ENCODE results near the gene C11orf54.
"Not testable (repeated sequence)": the region's sequence is repeated elsewhere in the genome, so short reads cannot be mapped to it uniquely, and the experiment has no call there.

Gene C11orf54

DNA sequence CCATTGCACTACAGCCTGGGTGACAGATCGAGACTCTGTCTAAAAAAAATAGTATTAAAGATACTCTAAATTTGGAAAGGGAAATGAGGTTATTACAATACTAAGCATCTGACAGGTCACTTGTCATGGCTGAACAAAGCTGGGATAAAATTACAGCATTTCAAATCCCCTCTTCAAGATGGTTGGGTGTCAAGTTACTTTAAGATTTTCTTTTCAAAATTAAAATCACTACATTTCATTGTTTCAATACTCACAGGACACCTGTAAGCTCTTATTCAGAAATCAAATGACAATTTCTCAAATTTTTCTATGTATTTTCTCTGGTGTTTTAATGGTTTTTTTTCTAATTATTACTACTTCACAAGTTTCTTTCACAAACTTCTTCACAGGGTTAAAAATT is 5.8 kb upstream of the C11orf54 start:
- no peak for DNase-seq

GRCh38 chr11:93736129-93736528 is 5.3 kb upstream of the C11orf54 start:
- DNase-seq = no peak

DNA sequence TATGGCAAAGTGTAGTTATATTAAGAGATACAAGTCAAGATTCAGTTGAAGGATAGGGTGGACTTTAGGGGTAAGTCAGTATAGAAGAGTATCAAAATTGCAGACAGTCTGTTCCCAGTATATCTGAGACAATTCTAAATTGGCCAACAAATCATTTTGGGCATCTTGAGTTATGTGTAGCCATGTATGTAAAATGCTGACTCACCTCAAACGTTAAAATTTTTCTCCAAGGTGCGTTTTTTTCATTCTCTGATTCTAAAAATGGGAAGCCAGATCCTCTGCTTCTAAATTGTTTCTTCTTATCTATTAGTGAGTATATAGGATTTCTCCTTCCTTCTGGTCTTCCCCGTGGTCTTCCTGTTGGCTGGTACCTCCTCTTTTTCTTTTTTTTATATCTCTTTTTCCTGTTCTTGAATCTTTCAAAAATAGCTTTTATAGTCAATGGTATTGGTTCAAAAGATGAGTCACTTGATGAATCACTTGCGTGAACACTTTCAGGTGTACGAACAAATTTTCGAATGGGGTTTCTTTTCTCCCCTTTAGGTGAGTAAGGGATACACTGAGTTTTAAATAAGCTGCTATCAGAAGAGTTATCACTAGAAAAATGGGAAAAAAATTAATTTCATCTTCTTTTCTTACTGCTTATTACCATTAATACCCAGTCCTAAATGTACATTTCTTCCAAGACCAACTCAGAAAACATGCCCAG is 3.4 kb upstream of the C11orf54 start:
- no peak for DNase-seq

DNA sequence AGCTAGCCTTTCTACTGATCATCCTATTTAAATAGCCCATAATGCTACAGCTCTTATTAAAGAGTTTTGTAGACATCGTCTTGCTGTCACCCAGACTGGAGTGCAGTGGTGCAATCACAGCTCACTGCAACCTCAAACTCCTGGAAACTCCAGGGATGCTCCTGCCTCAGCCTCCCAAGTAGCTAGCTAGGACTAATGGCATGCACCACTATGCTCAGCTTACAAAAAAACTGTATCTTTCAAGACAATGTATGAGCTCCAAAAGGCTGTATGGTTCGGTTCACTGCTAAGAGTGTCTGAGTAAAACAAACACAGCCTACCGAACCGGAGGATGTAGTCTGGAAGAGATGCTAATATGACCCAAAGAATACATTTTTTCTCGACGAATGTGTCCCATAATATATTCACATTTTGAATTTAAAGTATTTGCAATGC is 2.8 kb upstream of the C11orf54 start:
- no peak for DNase-seq

DNA sequence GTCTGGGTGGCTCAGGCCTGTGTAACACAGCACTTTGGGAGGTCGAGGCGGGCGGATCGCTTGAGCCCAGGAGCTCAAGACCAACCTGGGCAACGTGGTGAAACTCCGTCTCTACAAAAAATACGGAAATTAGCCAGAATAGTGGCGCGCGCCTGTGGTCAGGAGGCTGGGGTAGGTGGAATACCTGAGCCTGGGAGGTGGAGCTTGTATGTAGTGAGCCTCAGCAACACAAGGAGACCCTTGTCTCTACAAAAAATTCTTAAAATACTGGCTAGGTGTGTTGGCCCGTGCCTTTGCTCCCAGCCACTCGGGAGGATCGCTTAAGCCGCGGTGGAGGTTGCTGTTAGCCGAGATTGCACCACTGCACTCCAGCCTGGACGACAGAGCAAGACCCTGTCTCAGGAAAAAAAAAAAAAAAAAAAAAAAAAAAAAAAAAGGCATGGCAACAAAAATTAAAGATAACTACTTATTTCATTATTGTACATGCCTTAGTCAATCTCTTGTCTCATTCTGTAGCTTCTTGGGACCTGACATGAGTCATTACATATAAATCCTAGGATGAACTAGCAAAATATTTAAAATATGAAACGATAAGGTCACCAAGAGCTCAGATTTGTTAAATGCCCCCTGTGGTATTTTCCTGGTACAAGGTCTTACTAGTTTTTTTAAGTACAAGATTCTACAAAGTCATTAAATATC is 1.3 kb upstream of the C11orf54 start:
- DNase-seq = no peak

- peak; percentile 52 to 54 for DNase-seq
Observed at GRCh38 chr11:93740730-93741093, 760 bp upstream of the C11orf54 start.

GRCh38 chr11:93741882-93742226 is 382 bp downstream of the C11orf54 start:
- DNase-seq = no peak

GRCh38 chr11:93743291-93743690 is 1.8 kb downstream of the C11orf54 start:
- DNase-seq = no peak

- DNase-seq = no peak
Observed at GRCh38 chr11:93744669-93745004, 3.2 kb downstream of the C11orf54 start.

GRCh38 chr11:93745005-93745755 is 3.7 kb downstream of the C11orf54 start:
- DNase-seq = not testable (repeated sequence)

DNA sequence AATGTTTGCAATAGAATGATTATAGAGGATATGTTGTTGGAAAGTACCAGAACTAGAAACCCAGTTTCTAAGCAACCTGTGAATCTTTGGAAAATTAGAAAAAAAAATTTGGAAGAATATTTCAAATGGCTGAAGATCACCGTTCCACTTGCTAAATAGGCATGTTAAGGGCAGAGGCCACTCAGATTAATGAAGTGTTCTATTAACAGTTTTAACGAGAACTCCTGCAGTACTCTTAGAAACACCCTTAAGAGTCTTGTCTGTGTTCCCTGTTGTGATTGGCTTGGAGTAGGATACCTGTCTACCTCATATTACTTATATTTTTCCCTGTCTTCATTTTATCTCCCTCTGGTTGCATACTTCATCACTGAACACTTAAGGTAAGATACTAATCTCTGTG is 4.6 kb downstream of the C11orf54 start:
- no peak for DNase-seq

GRCh38 chr11:93747122-93747521 is 5.7 kb downstream of the C11orf54 start:
- no peak for DNase-seq

DNA sequence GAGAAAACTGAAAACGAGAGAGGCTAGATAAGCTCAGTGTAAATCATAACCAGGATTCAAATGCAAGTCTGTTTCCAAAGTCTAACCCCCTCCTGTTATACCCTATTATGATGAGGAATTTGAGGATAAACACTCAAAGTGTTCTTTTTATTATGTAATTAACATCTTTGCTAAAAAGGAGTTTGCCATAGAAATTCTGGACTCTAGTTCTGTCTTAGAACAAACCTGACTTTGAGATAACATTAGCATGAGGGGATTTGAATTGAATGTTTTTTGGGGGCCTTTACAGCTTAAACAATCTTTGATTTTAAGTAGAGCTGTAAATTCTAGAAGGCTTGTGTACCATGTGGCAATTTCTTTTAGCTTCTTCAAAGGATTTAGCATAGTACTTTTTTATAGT is 9.5 kb downstream of the C11orf54 start:
- DNase-seq = no peak

GRCh38 chr11:93753241-93753640 is 11.8 kb downstream of the C11orf54 start:
- DNase-seq = no peak

- no peak for DNase-seq
Observed at GRCh38 chr11:93756748-93757147, 15.3 kb downstream of the C11orf54 start.

- DNase-seq = no peak
Observed at GRCh38 chr11:93757301-93757700, 15.8 kb downstream of the C11orf54 start.

DNA sequence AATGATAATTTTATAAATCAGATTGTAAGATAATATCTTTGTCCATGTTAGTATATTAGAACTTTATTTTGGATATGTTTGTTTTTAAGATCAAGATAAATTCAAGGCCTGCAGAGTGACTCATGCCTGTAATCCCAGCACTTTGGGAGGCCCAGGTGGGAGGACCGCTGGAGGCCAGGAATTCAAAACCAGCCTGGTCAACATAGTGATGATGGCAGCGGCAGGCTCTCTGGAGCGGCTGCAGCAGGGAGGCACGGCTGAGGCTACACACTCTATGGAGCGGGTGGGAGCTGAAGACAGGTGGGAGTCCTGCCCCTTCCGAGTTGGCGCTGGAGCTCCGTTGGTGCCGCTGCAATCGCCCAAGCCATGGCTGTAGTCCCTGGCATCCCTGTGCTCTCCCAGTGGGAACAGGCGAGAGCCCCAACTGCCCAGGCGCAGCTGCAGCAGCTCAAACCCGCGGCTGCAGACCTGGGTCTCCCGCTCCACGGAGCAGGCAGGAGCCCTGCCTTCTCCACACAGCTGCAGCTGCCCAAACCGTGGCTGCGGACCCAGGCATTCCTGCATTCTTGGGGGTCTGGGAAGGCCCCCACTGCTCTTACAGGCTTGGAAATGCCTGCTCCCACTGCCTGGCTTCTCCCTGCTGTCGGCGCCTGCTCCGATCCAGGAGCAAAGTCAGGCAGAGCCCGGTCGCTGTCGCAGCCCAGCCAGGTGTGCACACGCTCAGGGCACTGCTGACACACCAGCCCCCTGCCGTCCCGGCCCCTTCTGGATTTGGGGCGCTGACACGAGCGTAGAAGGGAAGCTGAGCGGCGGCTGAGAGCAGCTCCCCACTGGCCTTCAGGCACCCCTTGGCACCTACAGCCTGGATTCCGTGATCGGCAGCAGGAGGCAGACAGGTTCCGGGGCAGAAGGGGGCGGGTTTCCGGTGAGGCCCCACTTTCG is 16.7 kb downstream of the C11orf54 start:
- DNase-seq = no peak

DNA sequence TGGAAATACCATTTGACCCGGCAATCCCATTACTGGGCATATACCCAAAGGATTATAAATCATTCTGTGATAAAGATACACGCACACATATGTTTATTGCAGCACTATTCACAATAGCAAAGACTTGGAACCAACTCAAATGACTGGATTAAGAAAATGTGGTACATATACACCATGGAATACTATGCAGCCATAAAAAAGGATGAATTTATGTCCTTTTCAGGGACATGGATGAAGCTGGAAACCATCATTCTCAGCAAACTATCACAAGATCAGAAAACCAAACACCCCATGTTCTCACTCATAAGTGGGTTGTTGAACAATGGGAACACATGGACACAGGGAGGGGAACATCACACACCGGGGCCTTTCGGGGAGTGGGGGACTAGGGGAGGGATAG is 17.7 kb downstream of the C11orf54 start:
- DNase-seq = not testable (repeated sequence)

DNA sequence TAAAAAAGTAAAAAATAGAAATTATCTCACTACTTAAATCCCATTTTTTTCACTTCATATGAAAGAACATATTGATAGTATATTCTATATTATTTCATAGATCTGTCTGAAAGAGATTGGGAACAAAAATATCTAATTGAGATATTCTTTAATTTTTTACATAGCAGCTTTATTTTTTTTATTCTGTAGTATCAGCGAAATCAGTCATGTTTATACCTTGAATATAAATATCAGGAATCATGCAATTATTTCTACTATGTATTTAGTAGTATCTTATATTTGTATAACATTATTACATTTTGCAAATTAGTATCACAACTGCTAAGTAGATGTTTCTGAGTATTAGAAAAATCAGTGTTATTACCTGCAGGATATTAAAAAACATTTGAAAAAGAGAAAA is 20.4 kb downstream of the C11orf54 start:
- no peak for DNase-seq

DNA sequence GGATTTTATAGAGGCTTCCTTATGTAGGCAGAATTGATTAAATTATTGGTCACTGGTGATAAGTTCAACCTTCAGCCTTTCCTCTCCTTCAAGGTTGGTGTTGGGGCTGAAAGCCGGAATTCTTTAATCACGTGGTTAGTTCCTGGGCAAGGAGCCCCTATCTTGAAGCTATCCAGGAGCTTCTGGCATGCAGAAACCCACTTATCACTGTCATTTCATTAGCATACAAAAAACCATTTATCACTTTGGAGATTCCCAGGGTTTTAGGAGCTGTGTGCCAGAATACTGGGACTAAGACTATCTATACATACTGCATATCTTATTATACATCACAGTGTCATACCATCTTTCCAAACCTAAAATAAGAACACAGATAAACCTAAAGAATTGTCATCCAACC is 24.1 kb downstream of the C11orf54 start:
- no peak for DNase-seq

DNA sequence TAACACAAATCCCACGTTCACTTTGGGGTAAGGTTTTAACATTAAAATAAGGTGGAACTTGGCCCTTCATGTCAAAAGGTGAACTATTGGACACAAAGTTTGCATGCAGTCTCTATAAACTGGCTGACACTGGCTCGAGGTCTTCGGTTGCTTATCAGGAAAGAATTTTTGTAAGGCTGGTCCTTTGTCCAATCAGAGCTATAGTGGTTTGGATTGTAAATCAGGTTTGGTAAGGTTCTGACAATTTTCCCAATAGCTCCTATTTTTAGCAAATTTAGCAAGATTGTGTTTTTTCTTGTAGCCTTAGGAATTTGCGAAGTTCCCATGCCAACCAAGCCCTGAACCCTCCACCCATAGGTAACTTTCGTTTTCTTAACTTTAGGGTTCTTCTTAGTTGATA is 25.0 kb downstream of the C11orf54 start:
- no peak for DNase-seq

DNA sequence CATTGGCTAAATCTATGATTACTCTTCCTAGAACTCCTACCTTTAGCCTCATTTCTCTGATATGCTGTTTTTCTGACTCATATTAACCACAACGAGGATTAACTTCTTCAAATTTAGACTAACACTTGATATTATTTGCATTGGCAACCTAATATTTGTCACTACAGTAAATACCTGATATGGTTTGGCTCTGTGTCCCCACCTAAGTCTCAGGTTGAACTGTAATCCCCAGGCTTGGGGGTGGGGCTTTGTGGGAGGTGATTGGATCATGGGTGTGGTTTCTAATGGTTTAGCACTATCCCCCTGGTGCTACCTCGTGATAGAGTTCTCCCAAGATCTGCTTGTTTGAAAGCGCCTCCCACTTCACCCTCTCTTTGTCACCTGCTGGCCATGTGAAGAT is 25.5 kb downstream of the C11orf54 start:
- no peak for DNase-seq

- no peak for DNase-seq
Observed at GRCh38 chr11:93770160-93770559, 28.7 kb downstream of the C11orf54 start.

Measured in stimulated activated CD4-positive, alpha-beta T cell treated with anti-CD3 and anti-CD28 coated beads, Interleukin-2, amount 100 ng/mL, for 48 hours (primary cell).